DOHH2 (cell line): ENCODE data around the gene EFCAB3.

Experiments
- EZH2phosphoT487 ChIP-seq: fragments of 200-600 bp; sonication (generic); IDR thresholded peaks from 2 replicates; pipeline ENCODE4 v1.6.1; 2017; ENCODE audit warnings: borderline replicate concordance, mild to moderate bottlenecking, antibody characterized with exemption, low read length, moderate library complexity, mixed read lengths
- TF ChIP-seq, protein P1 (sequence below): fragments of 200-600 bp; sonication (generic); IDR thresholded peaks from one replicate; pipeline ENCODE4 v1.5.1; 2014; ENCODE audit warnings: antibody characterized with exemption, mild to moderate bottlenecking, low read depth, low read length; ENCODE audit not compliant: poor library complexity, severe bottlenecking

- TF ChIP-seq, protein P1, sequence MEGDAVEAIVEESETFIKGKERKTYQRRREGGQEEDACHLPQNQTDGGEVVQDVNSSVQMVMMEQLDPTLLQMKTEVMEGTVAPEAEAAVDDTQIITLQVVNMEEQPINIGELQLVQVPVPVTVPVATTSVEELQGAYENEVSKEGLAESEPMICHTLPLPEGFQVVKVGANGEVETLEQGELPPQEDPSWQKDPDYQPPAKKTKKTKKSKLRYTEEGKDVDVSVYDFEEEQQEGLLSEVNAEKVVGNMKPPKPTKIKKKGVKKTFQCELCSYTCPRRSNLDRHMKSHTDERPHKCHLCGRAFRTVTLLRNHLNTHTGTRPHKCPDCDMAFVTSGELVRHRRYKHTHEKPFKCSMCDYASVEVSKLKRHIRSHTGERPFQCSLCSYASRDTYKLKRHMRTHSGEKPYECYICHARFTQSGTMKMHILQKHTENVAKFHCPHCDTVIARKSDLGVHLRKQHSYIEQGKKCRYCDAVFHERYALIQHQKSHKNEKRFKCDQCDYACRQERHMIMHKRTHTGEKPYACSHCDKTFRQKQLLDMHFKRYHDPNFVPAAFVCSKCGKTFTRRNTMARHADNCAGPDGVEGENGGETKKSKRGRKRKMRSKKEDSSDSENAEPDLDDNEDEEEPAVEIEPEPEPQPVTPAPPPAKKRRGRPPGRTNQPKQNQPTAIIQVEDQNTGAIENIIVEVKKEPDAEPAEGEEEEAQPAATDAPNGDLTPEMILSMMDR = no peak
- TF ChIP-seq EZH2phosphoT487 = no peak
These were observed 63.7 kb downstream of the EFCAB3 start for GRCh38 chr17:62444063-62444462.
